ENCODE measurements around the gene GSAP.

- TF ChIP-seq CTCF (IDR thresholded peaks at IDR 0.05; ENCODE audit: low read length) (no peak), EZH2 (IDR thresholded peaks at IDR 0.05; ENCODE audit: borderline replicate concordance, low read length) (no peak)
These were observed 28.0 kb downstream of the GSAP start for GRCh38 chr7:77388055-77388641.

All from OCI-LY1 (cell line).